ENCODE data around the gene FGF12.

FGF12 gene

DNA sequence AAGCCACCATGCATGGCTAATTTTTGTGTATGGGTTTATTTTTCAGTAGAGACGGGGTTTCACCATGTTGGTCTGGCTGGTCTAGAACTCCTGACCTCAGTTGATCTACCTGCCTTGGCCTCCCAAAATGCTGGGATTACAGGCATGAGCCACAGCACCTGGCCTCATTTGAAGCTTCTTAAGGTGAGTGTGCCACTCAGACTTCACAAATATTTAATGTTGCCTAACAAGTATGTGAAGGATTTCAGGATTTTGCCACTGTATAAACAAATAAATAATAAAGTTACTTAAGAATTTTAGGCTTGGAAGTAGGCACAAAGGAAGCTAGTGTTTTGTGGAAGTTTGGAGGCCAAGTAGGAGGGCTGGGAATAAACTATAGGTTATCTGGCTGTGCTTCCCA is 73.5 kb downstream of the FGF12 start:
- TF ChIP-seq FOXK2 (IDR thresholded peaks at IDR 0.05) (no peak), HDGF (IDR thresholded peaks at IDR 0.05; ENCODE audit: borderline replicate concordance) (no peak), L3MBTL2 (conservative IDR thresholded peaks at IDR 0.05) (no peak), SP1 (IDR thresholded peaks at IDR 0.05) (no peak), LEF1 (IDR thresholded peaks at IDR 0.05; ENCODE audit: borderline replicate concordance) (no peak), ELF4 (IDR thresholded peaks at IDR 0.05) (no peak), BHLHE40 (IDR thresholded peaks at IDR 0.05; ENCODE audit: borderline replicate concordance) (no peak), FOXM1 (IDR thresholded peaks at IDR 0.05; ENCODE audit: borderline replicate concordance) (no peak), SUZ12 (IDR thresholded peaks at IDR 0.05) (no peak), ARNT (IDR thresholded peaks at IDR 0.05) (no peak), TARDBP (IDR thresholded peaks at IDR 0.05) (no peak), CTBP1 (IDR thresholded peaks at IDR 0.05; ENCODE audit: borderline replicate concordance) (no peak), ZNF384 (IDR thresholded peaks at IDR 0.05) (no peak), FOXA1 (IDR thresholded peaks at IDR 0.05) (no peak), NFRKB (IDR thresholded peaks at IDR 0.05) (no peak)
- TF ChIP-seq, protein P1, sequence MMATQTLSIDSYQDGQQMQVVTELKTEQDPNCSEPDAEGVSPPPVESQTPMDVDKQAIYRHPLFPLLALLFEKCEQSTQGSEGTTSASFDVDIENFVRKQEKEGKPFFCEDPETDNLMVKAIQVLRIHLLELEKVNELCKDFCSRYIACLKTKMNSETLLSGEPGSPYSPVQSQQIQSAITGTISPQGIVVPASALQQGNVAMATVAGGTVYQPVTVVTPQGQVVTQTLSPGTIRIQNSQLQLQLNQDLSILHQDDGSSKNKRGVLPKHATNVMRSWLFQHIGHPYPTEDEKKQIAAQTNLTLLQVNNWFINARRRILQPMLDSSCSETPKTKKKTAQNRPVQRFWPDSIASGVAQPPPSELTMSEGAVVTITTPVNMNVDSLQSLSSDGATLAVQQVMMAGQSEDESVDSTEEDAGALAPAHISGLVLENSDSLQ (IDR thresholded peaks at IDR 0.05), result no peak
- ChIA-PET POLR2A (no interaction called here), CTCF (no interaction called here)
- no peak for DNase-seq (ENCODE audit: extremely low spot score)

DNA sequence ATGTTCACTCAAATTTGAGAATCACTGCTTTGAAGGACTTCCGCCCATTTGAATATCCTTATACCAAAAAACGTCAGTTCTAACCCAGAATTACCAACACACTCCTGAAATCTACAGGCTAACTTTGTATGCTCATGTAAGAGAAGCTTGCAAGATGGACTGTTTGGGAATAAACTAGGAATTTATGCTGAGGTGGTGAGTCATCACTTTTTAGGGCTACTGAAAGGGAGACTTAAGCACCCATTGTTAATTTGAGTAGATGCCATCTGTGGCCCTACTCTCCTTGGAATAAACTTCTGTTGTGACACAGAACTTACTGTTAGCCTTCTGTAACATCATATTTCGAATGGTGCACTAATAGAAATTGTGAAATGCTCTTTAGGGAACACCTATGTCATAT is 74.6 kb downstream of the FGF12 start:
- TF ChIP-seq LEF1 (IDR thresholded peaks at IDR 0.05; ENCODE audit: borderline replicate concordance), result no peak
- TF ChIP-seq L3MBTL2 (conservative IDR thresholded peaks at IDR 0.05), result no peak
- TF ChIP-seq ELF4 (IDR thresholded peaks at IDR 0.05), result no peak
- TF ChIP-seq FOXA1 (IDR thresholded peaks at IDR 0.05), result no peak
- no peak for TF ChIP-seq SUZ12 (IDR thresholded peaks at IDR 0.05)
- TF ChIP-seq ARNT (IDR thresholded peaks at IDR 0.05), result no peak
- TF ChIP-seq FOXM1 (IDR thresholded peaks at IDR 0.05; ENCODE audit: borderline replicate concordance), result no peak
- no peak for TF ChIP-seq SP1 (IDR thresholded peaks at IDR 0.05)
- TF ChIP-seq FOXK2 (IDR thresholded peaks at IDR 0.05), result no peak
- no peak for TF ChIP-seq BHLHE40 (IDR thresholded peaks at IDR 0.05; ENCODE audit: borderline replicate concordance)
- TF ChIP-seq TARDBP (IDR thresholded peaks at IDR 0.05), result no peak
- no peak for TF ChIP-seq NFRKB (IDR thresholded peaks at IDR 0.05)
- no peak for TF ChIP-seq HDGF (IDR thresholded peaks at IDR 0.05; ENCODE audit: borderline replicate concordance)
- no peak for TF ChIP-seq CTBP1 (IDR thresholded peaks at IDR 0.05; ENCODE audit: borderline replicate concordance)
- no peak for TF ChIP-seq ZNF384 (IDR thresholded peaks at IDR 0.05)
- TF ChIP-seq, protein P1 (IDR thresholded peaks at IDR 0.05), result no peak
- DNase-seq (ENCODE audit: extremely low spot score), result no peak
- ChIA-PET CTCF (no interaction called here), POLR2A (no interaction called here)

DNA sequence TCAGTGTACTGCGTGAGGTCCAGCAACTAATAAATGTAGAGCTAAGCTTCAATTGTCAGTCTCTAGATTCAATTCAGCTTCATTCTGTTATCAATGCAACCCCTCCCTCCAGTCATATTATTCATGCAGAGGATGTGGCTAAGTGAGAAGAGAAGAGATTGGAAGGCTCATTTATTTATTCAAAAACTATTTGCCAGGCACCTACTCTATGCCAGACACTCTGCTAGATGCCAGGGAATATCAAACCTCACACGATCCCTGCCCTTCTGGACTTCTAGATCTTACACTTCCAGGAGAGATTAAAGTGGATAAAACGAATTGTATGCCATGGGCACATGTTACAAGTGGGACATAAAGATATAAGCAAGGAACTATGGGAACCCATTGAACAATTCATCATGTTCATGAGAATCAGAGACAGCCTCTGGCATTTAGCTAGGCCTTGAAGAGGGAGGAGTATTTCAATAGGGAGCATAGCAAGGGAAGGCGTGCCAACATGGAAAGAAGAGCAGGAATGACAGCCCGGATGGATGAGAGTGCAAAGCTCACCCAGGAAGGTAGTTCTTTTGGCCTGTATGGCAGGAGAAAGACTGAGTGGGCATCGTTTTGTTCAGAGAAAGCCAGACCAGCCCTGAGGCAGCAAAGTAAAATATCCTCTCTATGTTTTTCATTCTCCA is 75.4 kb downstream of the FGF12 start:
- ChIA-PET CTCF (no interaction called here), POLR2A (no interaction called here)
- DNase-seq (ENCODE audit: extremely low spot score), result no peak
- TF ChIP-seq HDGF (IDR thresholded peaks at IDR 0.05; ENCODE audit: borderline replicate concordance), result no peak
- TF ChIP-seq FOXA1 (IDR thresholded peaks at IDR 0.05), result no peak

DNA sequence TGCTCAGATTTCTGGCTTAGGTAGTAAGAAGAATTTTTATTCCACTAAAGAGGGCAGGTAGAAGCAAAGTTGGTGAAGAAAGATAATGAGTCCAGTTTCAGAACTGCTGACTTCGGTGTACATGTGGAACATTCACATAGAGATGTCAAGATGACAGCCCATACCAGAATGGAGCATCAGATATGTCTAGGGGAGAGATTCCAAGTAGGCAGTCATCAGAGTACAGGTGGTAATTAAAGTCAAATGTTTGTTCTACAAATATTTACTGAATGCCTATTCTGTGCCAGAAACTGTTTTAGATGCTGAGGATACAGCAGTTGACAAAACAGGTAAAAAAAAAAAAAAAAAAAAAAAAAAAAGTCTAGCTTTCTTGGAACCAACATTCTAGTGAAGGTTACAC is 81.9 kb downstream of the FGF12 start:
- no peak for DNase-seq (ENCODE audit: extremely low spot score)
- POLR2A ChIA-PET, result no interaction called here
- TF ChIP-seq LEF1 (IDR thresholded peaks at IDR 0.05; ENCODE audit: borderline replicate concordance), result no peak
- CTCF ChIA-PET, result no interaction called here

DNA sequence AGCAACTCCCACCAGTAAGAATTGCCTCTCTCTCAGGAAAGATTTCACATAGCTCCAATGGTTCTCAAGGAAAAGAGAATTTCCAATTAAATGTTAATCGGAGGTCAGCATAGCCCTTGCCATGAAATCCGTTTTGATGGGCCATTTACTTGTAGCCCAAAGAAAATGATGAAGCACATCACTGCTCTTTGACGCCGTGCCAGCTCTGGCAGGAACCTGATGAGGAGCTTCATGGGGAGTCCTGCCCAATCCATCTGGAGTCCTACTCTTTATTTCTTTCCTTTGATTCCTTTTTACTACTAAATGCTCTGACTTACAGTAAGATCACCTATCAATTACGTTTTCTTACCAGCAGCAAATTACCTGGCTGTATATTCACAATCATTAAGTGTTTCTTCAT is 84.7 kb downstream of the FGF12 start:
- DNase-seq (ENCODE audit: extremely low spot score), result no peak
- TF ChIP-seq ARNT (IDR thresholded peaks at IDR 0.05) (no peak), CTBP1 (IDR thresholded peaks at IDR 0.05; ENCODE audit: borderline replicate concordance) (no peak), ZNF384 (IDR thresholded peaks at IDR 0.05) (no peak), LEF1 (IDR thresholded peaks at IDR 0.05; ENCODE audit: borderline replicate concordance) (no peak), HDGF (IDR thresholded peaks at IDR 0.05; ENCODE audit: borderline replicate concordance) (no peak), FOXK2 (IDR thresholded peaks at IDR 0.05) (no peak), TARDBP (IDR thresholded peaks at IDR 0.05) (no peak), BHLHE40 (IDR thresholded peaks at IDR 0.05; ENCODE audit: borderline replicate concordance) (no peak), SUZ12 (IDR thresholded peaks at IDR 0.05) (no peak), L3MBTL2 (conservative IDR thresholded peaks at IDR 0.05) (no peak), FOXA1 (IDR thresholded peaks at IDR 0.05) (no peak), ELF4 (IDR thresholded peaks at IDR 0.05) (no peak), NFRKB (IDR thresholded peaks at IDR 0.05) (no peak), SP1 (IDR thresholded peaks at IDR 0.05) (no peak), FOXM1 (IDR thresholded peaks at IDR 0.05; ENCODE audit: borderline replicate concordance) (no peak)
- TF ChIP-seq, protein P1 (IDR thresholded peaks at IDR 0.05), result no peak
- ChIA-PET POLR2A (no interaction called here), CTCF (no interaction called here)

DNA sequence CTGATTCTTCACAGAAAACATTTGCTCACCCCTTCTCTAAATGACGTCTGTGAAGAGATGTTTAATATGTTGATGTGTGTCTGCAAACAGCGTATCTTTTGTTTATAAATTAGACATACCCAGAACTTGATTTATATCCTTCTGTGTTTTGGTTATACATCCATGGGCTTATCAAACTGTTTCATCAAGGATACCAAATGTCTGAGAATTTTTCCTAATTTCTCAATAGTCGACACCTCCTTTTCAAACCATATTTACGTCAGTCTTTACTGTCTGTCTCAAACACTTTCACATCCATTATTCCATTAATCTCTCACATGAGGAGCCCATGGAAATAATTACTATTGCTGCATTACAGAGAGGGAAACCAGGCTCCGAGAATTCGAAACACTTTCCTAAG is 85.4 kb downstream of the FGF12 start:
- no peak for DNase-seq (ENCODE audit: extremely low spot score)
- ChIA-PET CTCF (no interaction called here), POLR2A (no interaction called here)
- TF ChIP-seq SP1 (IDR thresholded peaks at IDR 0.05) (no peak), TARDBP (IDR thresholded peaks at IDR 0.05) (no peak), ELF4 (IDR thresholded peaks at IDR 0.05) (no peak), LEF1 (IDR thresholded peaks at IDR 0.05; ENCODE audit: borderline replicate concordance) (no peak), L3MBTL2 (conservative IDR thresholded peaks at IDR 0.05) (no peak), ARNT (IDR thresholded peaks at IDR 0.05) (no peak), NFRKB (IDR thresholded peaks at IDR 0.05) (no peak), CTBP1 (IDR thresholded peaks at IDR 0.05; ENCODE audit: borderline replicate concordance) (no peak), FOXK2 (IDR thresholded peaks at IDR 0.05) (no peak), HDGF (IDR thresholded peaks at IDR 0.05; ENCODE audit: borderline replicate concordance) (no peak), FOXM1 (IDR thresholded peaks at IDR 0.05; ENCODE audit: borderline replicate concordance) (no peak), BHLHE40 (IDR thresholded peaks at IDR 0.05; ENCODE audit: borderline replicate concordance) (no peak), FOXA1 (IDR thresholded peaks at IDR 0.05) (no peak), SUZ12 (IDR thresholded peaks at IDR 0.05) (no peak), ZNF384 (IDR thresholded peaks at IDR 0.05) (no peak)
- TF ChIP-seq, protein P1 (IDR thresholded peaks at IDR 0.05), result no peak
